ENCODE results near the gene OSBP2.

OSBP2 gene

DNA sequence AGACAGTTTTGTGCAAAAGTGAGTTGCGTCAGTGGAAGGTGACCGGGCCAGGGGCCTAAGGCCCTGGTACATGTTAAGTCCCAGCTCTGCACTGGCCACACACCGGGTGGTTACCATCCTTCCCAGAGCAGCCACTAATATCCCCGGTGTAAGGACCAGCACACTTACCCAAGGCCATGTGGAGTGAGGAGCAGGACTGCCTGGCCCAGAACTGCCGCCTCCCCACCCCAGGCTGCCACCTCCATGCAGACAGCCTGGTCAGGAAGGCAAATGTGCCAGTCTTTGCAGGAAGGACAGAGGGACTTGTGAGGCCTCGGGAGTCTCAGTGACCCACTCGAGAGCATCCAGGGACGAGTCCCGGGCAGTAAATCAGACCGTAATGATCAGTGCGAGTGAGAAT lies 171.0 kb downstream of the OSBP2 start:
- TF ChIP-seq ZFX (IDR thresholded peaks at IDR 0.05; ENCODE audit: borderline replicate concordance) = no peak
- TF ChIP-seq, protein P1, sequence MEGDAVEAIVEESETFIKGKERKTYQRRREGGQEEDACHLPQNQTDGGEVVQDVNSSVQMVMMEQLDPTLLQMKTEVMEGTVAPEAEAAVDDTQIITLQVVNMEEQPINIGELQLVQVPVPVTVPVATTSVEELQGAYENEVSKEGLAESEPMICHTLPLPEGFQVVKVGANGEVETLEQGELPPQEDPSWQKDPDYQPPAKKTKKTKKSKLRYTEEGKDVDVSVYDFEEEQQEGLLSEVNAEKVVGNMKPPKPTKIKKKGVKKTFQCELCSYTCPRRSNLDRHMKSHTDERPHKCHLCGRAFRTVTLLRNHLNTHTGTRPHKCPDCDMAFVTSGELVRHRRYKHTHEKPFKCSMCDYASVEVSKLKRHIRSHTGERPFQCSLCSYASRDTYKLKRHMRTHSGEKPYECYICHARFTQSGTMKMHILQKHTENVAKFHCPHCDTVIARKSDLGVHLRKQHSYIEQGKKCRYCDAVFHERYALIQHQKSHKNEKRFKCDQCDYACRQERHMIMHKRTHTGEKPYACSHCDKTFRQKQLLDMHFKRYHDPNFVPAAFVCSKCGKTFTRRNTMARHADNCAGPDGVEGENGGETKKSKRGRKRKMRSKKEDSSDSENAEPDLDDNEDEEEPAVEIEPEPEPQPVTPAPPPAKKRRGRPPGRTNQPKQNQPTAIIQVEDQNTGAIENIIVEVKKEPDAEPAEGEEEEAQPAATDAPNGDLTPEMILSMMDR (IDR thresholded peaks at IDR 0.05) = no peak
- no peak overlapping the region for H3K27ac ChIP-seq

DNA sequence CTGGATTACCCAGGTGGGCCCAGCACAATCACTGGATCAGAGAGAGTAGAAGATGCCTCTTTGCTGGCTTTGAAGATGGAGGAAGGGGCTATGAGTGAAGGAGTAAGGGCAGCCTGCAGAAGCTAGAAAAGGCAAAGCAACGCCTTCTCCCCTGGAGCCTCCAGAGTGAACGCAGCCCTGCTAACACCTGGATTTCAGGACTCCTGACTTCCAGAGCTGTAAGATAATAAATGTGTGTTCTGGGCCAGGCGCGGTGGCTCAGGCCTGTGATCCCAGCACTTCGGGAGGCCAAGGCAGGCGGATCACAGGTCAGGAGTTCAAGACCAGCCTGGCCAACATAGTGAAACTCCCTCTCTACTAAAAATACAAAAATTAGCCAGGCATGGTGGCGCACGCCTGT lies 171.5 kb downstream of the OSBP2 start:
- no peak for TF ChIP-seq ZFX (IDR thresholded peaks at IDR 0.05; ENCODE audit: borderline replicate concordance)
- TF ChIP-seq, protein P1 (IDR thresholded peaks at IDR 0.05) = no peak

DNA sequence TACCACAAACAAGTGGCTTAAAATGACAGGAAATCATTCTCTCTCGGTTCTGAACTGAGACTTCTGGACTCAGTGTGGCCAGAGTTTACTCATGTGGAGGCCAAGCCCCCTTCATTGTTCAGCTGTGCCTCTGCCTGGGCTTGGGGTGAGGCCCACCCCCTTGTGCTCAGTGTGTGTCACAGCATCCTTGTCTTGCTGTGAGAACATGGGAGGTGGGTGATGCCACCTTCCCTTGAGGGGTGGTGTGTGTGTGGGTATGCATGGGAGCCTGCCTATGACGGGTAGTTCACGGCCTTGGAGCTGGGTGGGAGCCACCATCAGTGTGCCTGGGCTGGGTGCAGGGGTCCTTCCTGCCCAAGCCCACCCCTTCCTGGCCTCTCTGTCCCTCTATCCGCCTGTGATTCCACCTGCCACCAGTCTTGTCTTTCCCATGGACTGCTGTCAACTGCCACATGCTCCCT lies 172.2 kb downstream of the OSBP2 start:
- TF ChIP-seq, protein P1 (IDR thresholded peaks at IDR 0.05) = no peak
- no peak for TF ChIP-seq ZFX (IDR thresholded peaks at IDR 0.05; ENCODE audit: borderline replicate concordance)
- H3K27ac ChIP-seq = no peak overlapping the region

More for the DNA sequence above, 171.5 kb downstream of the OSBP2 start:
- H3K27ac ChIP-seq = no peak overlapping the region

DNA sequence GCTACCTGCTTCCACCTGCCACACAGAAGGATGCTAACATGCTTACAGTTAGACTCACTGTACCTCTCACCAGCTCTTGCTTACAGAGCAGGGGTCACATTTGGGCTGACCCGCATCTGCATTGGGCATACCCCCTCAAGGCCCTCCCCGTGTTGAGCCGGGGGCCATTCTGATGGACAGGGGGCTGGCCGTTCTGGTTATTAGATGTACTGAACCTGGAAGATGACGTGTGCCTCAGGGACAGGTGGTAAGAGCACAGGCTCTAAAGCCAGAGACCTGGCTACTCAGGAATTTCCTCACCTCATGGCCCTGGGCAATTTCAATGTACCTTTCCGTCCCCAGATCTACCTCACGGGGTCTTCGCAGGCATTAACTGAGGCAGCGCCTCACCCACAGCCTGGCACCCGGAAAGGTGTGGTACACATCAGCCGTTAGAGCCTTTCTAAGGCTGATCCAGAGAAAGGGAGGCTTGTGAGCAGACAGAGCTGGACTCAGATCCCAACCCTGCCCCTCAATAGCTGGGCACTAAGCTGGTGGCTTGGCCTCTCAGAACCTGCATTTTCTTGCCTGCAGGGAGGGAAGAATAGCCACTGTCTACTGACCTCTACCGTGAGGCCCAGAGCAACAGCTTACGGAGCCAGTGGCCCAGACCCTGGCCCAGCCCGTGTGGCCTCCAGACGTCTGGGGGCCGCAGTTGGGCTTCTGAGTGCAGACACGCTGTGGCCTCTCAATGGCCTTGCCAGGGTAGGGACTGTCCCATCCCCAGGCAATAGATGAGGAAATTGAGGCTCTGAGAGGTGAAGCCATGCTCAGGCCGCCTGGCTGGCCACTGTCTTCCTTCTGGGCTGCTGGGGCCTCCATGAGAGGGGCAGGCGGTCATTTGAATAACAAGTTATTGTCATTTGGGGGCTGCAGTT lies 173.3 kb downstream of the OSBP2 start:
- no peak overlapping the region for H3K27ac ChIP-seq
- TF ChIP-seq, protein P1 (IDR thresholded peaks at IDR 0.05) = no peak
- no peak for TF ChIP-seq ZFX (IDR thresholded peaks at IDR 0.05; ENCODE audit: borderline replicate concordance)

DNA sequence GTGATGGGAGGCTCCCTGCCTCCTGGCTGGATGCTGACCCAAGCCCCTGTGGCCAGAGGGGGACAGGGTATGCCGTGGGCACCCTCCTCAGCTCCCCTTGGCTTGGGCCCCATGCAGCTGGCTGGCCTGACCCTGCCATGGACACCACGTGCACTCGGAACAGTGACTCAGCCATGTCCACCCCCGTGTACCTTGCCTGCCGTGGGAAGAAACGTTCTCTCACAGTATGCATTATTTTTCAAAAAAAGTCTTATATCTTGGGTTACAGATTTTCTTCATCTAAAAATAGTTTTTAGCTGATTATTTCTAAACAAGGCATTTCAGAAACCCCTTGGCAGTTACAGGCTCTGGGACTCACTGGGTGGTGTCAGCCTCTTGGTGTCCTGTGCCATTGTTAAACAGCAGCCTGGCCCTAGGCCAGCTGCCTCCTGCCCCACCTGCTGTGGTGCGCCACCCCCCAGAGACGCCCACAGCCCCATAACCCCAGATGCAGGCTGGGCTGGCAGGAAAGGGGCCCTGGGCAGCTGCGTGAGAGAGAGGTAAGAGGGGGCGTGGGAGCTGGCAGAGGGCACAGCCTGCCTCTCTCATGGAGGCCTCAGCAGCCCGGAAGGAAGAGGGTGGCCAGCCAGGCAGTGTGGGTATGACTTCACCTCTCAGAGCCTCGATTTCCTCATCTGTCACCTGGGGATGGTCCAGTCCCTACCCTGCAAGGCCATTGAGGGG lies 174.2 kb downstream of the OSBP2 start:
- H3K27ac ChIP-seq = no peak overlapping the region
- TF ChIP-seq, protein P1 (IDR thresholded peaks at IDR 0.05) = no peak
- TF ChIP-seq ZFX (IDR thresholded peaks at IDR 0.05; ENCODE audit: borderline replicate concordance) = no peak

DNA sequence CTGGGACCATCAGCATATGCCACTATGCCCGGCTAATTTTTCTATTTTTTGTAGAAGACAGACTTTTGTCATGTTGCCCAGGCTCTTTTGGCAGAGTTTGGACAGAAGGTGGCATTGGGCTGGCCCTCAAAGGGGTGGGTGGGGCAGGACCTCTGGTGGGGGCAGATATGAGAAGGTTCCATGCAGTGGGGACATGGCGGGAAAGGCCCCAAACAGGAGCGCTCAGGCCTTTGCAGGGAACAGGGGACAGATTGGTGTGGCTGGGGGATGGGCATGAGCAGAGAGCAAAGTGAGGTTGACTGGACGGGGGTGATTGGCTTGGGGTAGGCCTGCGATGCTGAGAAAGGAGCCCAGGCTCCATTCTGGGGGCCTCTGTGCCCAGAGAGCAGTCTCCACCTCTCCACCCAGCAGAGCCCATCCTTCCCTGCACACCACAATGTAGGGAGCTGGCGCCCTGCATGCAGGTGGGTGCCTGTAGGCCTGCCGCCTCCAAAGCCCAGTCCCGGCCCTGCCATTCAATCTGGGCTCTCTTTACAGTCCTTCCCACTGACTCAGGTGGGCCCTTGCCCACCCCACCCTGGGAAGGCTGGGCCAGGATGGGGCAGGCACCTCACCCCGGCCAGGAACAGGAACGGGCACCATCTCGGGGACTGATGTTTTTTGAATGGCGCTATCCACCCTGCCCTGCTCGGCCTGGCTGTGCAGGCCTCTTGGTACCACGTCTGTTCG lies 175.2 kb downstream of the OSBP2 start:
- no peak for TF ChIP-seq ZFX (IDR thresholded peaks at IDR 0.05; ENCODE audit: borderline replicate concordance)
- TF ChIP-seq, protein P1 (IDR thresholded peaks at IDR 0.05) = no peak
- H3K27ac ChIP-seq = no peak overlapping the region

All from 22Rv1 (cell line).